Activated CD8-positive, alpha-beta T cell treated with anti-CD3 and anti-CD28 coated beads for 36 hours (primary cell): ENCODE results near the gene FRRS1. TPM values are rescaled to one million over a fixed set of nuclear protein-coding genes. Genes with fewer than 3 reads are reported as not detected.

ENCODE experiments used
- total RNA-seq, 2 experiments: library from RNA; stranded (reverse); gene quantifications; one replicate each; pipeline ENCODE4 v1.2.3, GENCODE V29; 2021

FRRS1 gene
- total RNA-seq, 2 experiments from 2014 or later = 4.0 to 4.2 TPM

Other genes starting within 250 kb of the FRRS1 start
- gene PALMD, start 120.5 kb downstream of the FRRS1 start, total RNA-seq = not detected
- 10 to 100 TPM; 14.2 to 14.5 TPM for gene AGL, start 83.7 kb upstream of the FRRS1 start, total RNA-seq
- gene SLC35A3, start 203.4 kb upstream of the FRRS1 start, total RNA-seq = 10 to 100 TPM; 17.5 to 19.3 TPM